ENCODE results near the gene LHX4.

DNA sequence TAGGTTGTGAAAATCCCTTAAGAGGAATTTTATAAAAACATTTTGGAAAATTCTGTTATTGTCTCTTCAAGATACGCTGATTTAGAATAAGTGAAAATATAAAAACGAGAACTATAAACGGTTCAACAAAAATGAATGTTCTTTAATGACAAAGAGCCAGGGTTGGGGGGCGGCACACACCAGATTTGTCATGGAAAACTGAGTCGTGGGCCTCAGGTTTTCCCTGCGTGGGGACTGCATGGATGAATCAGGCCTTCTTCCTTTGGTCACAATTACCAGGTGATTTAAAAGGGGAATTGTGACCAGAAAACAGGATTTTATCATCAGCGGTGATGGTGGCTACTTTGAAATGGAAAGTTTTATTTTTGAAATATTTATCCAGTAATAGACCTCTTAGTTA, 8.6 kb downstream of the LHX4 start:
- no peak for TF ChIP-seq ZNF317 (CRISPR knock-in tag; IDR thresholded peaks at IDR 0.05)
- TF ChIP-seq, protein P1, sequence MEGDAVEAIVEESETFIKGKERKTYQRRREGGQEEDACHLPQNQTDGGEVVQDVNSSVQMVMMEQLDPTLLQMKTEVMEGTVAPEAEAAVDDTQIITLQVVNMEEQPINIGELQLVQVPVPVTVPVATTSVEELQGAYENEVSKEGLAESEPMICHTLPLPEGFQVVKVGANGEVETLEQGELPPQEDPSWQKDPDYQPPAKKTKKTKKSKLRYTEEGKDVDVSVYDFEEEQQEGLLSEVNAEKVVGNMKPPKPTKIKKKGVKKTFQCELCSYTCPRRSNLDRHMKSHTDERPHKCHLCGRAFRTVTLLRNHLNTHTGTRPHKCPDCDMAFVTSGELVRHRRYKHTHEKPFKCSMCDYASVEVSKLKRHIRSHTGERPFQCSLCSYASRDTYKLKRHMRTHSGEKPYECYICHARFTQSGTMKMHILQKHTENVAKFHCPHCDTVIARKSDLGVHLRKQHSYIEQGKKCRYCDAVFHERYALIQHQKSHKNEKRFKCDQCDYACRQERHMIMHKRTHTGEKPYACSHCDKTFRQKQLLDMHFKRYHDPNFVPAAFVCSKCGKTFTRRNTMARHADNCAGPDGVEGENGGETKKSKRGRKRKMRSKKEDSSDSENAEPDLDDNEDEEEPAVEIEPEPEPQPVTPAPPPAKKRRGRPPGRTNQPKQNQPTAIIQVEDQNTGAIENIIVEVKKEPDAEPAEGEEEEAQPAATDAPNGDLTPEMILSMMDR (CRISPR knock-in tag; IDR thresholded peaks at IDR 0.05): no peak
- TF ChIP-seq JDP2 (CRISPR knock-in tag; IDR thresholded peaks at IDR 0.05; ENCODE audit: borderline replicate concordance): no peak
